H9 (cell line): ENCODE measurements around the gene UST. TPM values are rescaled to one million over a fixed set of nuclear protein-coding genes. Genes with fewer than 3 reads are reported as not detected.

ENCODE experiments used
- DNase-seq: peaks from one replicate; pipeline ENCODE4 v3.0.0-alpha.2; 2017
- H2AFZ ChIP-seq: one replicate; pipeline ENCODE4 v1.6.1; 2013; ENCODE audit warnings: mild to moderate bottlenecking, low read length, control low read depth, moderate library complexity
- H2AK5ac ChIP-seq: 2 replicates; pipeline ENCODE4 v1.6.1; 2013; ENCODE audit warnings: low read length, control low read depth, mixed read lengths; ENCODE audit not compliant: insufficient read length
- H2BK120ac ChIP-seq: one replicate; pipeline ENCODE4 v1.6.1; 2013; ENCODE audit warnings: low read depth, mild to moderate bottlenecking, low read length, control low read depth, inconsistent platforms; ENCODE audit not compliant: poor library complexity, severe bottlenecking
- H2BK12ac ChIP-seq: 2 replicates; pipeline ENCODE4 v1.6.1; 2013; ENCODE audit warnings: low read length, control low read depth, mixed read lengths, low read depth; ENCODE audit not compliant: insufficient read length
- H2BK15ac ChIP-seq: 2 replicates; pipeline ENCODE4 v1.6.1; 2013; ENCODE audit warnings: low read depth, low read length, control low read depth
- H2BK20ac ChIP-seq: one replicate; pipeline ENCODE4 v1.6.1; 2013; ENCODE audit warnings: low read depth, mild to moderate bottlenecking, low read length, control low read depth, inconsistent platforms; ENCODE audit not compliant: poor library complexity, severe bottlenecking
- H2BK5ac ChIP-seq: 2 replicates; pipeline ENCODE4 v1.6.1; 2013; ENCODE audit warnings: low read length, control low read depth, mixed read lengths; ENCODE audit not compliant: insufficient read length
- H3K14ac ChIP-seq: 2 replicates; pipeline ENCODE4 v1.6.1; 2013; ENCODE audit warnings: low read length, control low read depth; ENCODE audit not compliant: insufficient read depth
- H3K18ac ChIP-seq: 2 replicates; pipeline ENCODE4 v1.6.1; 2013; ENCODE audit warnings: low read depth, mild to moderate bottlenecking, mixed read lengths, low read length, control low read depth; ENCODE audit not compliant: insufficient read length
- H3K23ac ChIP-seq: 2 replicates; pipeline ENCODE4 v1.6.1; 2013; ENCODE audit warnings: low read length, control low read depth, mixed read lengths, low read depth; ENCODE audit not compliant: insufficient read length
- H3K23me2 ChIP-seq: 2 replicates; pipeline ENCODE4 v1.6.1; 2013; ENCODE audit warnings: low read depth, mild to moderate bottlenecking, mixed read lengths, low read length, control low read depth; ENCODE audit not compliant: insufficient read length, poor library complexity, severe bottlenecking
- H3K27ac ChIP-seq: 2 replicates; pipeline ENCODE4 v1.5.1; 2013; ENCODE audit warnings: low read length, control low read depth, mixed read lengths, low read depth; ENCODE audit not compliant: insufficient read length
- H3K27me3 ChIP-seq: 2 replicates; pipeline ENCODE4 v1.6.1; 2013; ENCODE audit warnings: low read length, control low read depth, inconsistent platforms; ENCODE audit not compliant: insufficient read depth
- H3K4ac ChIP-seq: 2 replicates; pipeline ENCODE4 v1.6.1; 2013; ENCODE audit warnings: low read depth, mild to moderate bottlenecking, control low read depth, inconsistent platforms, low read length, moderate library complexity
- H3K4me1 ChIP-seq: 2 replicates; pipeline ENCODE4 v1.6.1; 2013; ENCODE audit warnings: low read length, control low read depth, inconsistent platforms; ENCODE audit not compliant: insufficient read depth
- H3K4me2 ChIP-seq: 2 replicates; pipeline ENCODE4 v1.6.1; 2013; ENCODE audit warnings: low read length, control low read depth, mixed read lengths; ENCODE audit not compliant: insufficient read length, insufficient read depth
- H3K56ac ChIP-seq: 2 replicates; pipeline ENCODE4 v1.6.1; 2013; ENCODE audit warnings: low read depth, mild to moderate bottlenecking, mixed read lengths, low read length, control low read depth; ENCODE audit not compliant: insufficient read length
- H3K79me1 ChIP-seq: 2 replicates; pipeline ENCODE4 v1.6.1; 2013; ENCODE audit warnings: low read depth, mild to moderate bottlenecking, moderate library complexity, low read length, control low read depth, inconsistent platforms; ENCODE audit not compliant: insufficient read depth, poor library complexity, severe bottlenecking
- H3K79me2 ChIP-seq: 2 replicates; pipeline ENCODE4 v1.6.1; 2013; ENCODE audit warnings: low read length, control low read depth, inconsistent platforms; ENCODE audit not compliant: insufficient read depth
- H3K9ac ChIP-seq: 2 replicates; pipeline ENCODE4 v1.6.1; 2013; ENCODE audit warnings: low read length, control low read depth, mixed read lengths; ENCODE audit not compliant: insufficient read length; ENCODE audit errors: extremely low read depth
- H3K9me3 ChIP-seq: one replicate; pipeline ENCODE4 v1.6.1; 2013; ENCODE audit warnings: low read depth, low read length, inconsistent platforms; ENCODE audit not compliant: control insufficient read depth
- H3T11ph ChIP-seq: one replicate; pipeline ENCODE4 v1.6.1; 2013; ENCODE audit warnings: mild to moderate bottlenecking, low read length, control low read depth, inconsistent platforms
- H4K20me1 ChIP-seq: one replicate; pipeline ENCODE4 v1.6.1; 2013; ENCODE audit not compliant: control insufficient read depth, insufficient read length, insufficient read depth
- H4K5ac ChIP-seq: 2 replicates; pipeline ENCODE4 v1.6.1; 2013; ENCODE audit warnings: low read depth, mild to moderate bottlenecking, mixed read lengths, low read length, control low read depth; ENCODE audit not compliant: insufficient read length
- H4K8ac ChIP-seq: replicated peaks from 2 replicates; pipeline ENCODE4 v1.6.1; 2013; ENCODE audit warnings: low read length, control low read depth, mixed read lengths, low read depth; ENCODE audit not compliant: insufficient read length
- H4K91ac ChIP-seq: 2 replicates; pipeline ENCODE4 v1.6.1; 2013; ENCODE audit warnings: low read depth, mild to moderate bottlenecking, moderate library complexity, mixed read lengths, low read length, control low read depth; ENCODE audit not compliant: insufficient read length
- H3K27ac Mint-ChIP-seq, 3 experiments: 2 replicates in 2 of 3; 3 replicates in 1 of 3; pipeline ENCODE4 v1.8.0; 2020 to 2021; ENCODE audit warnings: mixed read lengths in 3 of 3, mild to moderate bottlenecking in 1 of 3, moderate library complexity in 1 of 3
- H3K27me3 Mint-ChIP-seq: 2 replicates; pipeline ENCODE4 v1.8.0; 2021; ENCODE audit warnings: low read depth, mild to moderate bottlenecking, moderate library complexity, mixed read lengths
- H3K36me3 Mint-ChIP-seq, 3 experiments: 2 replicates in 2 of 3; 3 replicates in 1 of 3; pipeline ENCODE4 v1.8.0; 2020 to 2021; ENCODE audit warnings: low read depth in 3 of 3, mixed read lengths in 3 of 3; ENCODE audit not compliant: insufficient read depth in 1 of 3
- H3K4me1 Mint-ChIP-seq, 2 experiments: 2 replicates each; pipeline ENCODE4 v1.8.0; 2020; ENCODE audit warnings: mixed read lengths in 2 of 2
- H3K4me3 Mint-ChIP-seq, 2 experiments: 2 replicates in 1 of 2; 3 replicates in 1 of 2; pipeline ENCODE4 v1.8.0; 2020 to 2021; ENCODE audit warnings: mild to moderate bottlenecking in 2 of 2, mixed read lengths in 2 of 2, moderate library complexity in 1 of 2
- H3K9me3 Mint-ChIP-seq, 2 experiments: 2 replicates in 1 of 2; 3 replicates in 1 of 2; pipeline ENCODE4 v1.8.0; 2020; ENCODE audit warnings: mild to moderate bottlenecking in 2 of 2, mixed read lengths in 2 of 2, moderate library complexity in 1 of 2
- CTCF ChIP-seq: fragments of 200-600 bp; sonication (generic); conservative IDR thresholded peaks from 3 replicates; pipeline ENCODE4 v1.8.0; 2021; ENCODE audit warnings: antibody characterized with exemption, mild to moderate bottlenecking
- WGBS: extraction: QIAGEN DNeasy Blood & Tissue Kit; methylation state at CpG from one replicate; pipeline ENCODE4 v1.1.7; 2013; ENCODE audit warnings: missing lambda C conversion rate, low lambda C conversion rate, mixed read lengths; ENCODE audit not compliant: insufficient read length; ENCODE audit errors: extremely low coverage; 5-methylcytosine and 5-hydroxymethylcytosine counted together
- total RNA-seq: library from RNA; stranded (reverse); gene quantifications from 2 replicates; pipeline ENCODE4 v1.2.1, GENCODE V29; 2021

The UST gene
- total RNA-seq, 1 experiment from 2014 or later = 14.4 TPM

- Histone ChIP-seq H3K27me3 (no peaks in the 10 kb centered on the region), H4K20me1 (no peaks in the 10 kb centered on the region), H3K9ac (no peak overlapping the region), H3K23ac (no peak overlapping the region), H3K23me2 (no peaks in the 10 kb centered on the region), H2BK15ac (no peak overlapping the region), H4K91ac (no peak overlapping the region), H3K4me1 (peaks cover 8% of the 10 kb centered on the region; the same call in 1 of the 2 replicates), H3K18ac (no peak overlapping the region), H2BK120ac (no peak overlapping the region), H3K4ac (no peak overlapping the region), H3T11ph (no peak overlapping the region), H3K9me3 (no peaks in the 10 kb centered on the region), H3K79me1 (peaks cover 10% of the 10 kb centered on the region), H3K14ac (no peak overlapping the region), H3K4me2 (no peak overlapping the region), H3K27ac (no peak overlapping the region), H2BK20ac (no peak overlapping the region), H4K8ac (no peak overlapping the region), H2AFZ (no peak overlapping the region), H3K79me2 (peaks cover 31% of the 10 kb centered on the region; the same call in 1 of the 2 replicates), H2AK5ac (no peak overlapping the region), H2BK5ac (no peak overlapping the region), H3K56ac (no peak overlapping the region), H2BK12ac (no peak overlapping the region), H4K5ac (no peak overlapping the region)
- peaks cover 32 to 37% of the 10 kb centered on the region in 2 experiments for H3K4me1 Mint-ChIP-seq
- no peak overlapping the region for H3K4me3 Mint-ChIP-seq
- H3K36me3 Mint-ChIP-seq = peaks cover 12 to 15% (median 14%) of the 10 kb centered on the region in 3 experiments
- H3K27me3 Mint-ChIP-seq = no peaks in the 10 kb centered on the region
- no peak for TF ChIP-seq CTCF
- no peak for DNase-seq
- peaks cover 5 to 9% of the 10 kb centered on the region in 2 experiments; a peak in 2 of 5 replicates for H3K9me3 Mint-ChIP-seq
- 0 out of 7 replicates have a peak overlapping the region, but pooled peaks of 1 of the 3 experiments have one; percentile 2 for H3K27ac Mint-ChIP-seq
- no CpG with 5 or more reads among the region's 4 CpGs for WGBS
Observed at GRCh38 chr6:148794797-148795196, 48.0 kb downstream of the UST start.
